Cardiac fibroblast (primary cell): ENCODE measurements around the gene SMO.

ENCODE experiments used
- DNase-seq, 2 donors: peaks; one replicate each; pipeline versions ENCODE4 v3.0.0 to v3.0.0-alpha.2; 2010; ENCODE audit warnings: low read depth in 2 of 2
- H3K4me3 ChIP-seq, 2 donors: replicated peaks in 1 of 2; 1 replicate in 1 of 2; 2 replicates in 1 of 2; pipeline ENCODE4 v1.5.1; 2011; ENCODE audit warnings: low read depth in 2 of 2, low read length in 2 of 2, mild to moderate bottlenecking in 2 of 2, moderate library complexity in 1 of 2
- TF ChIP-seq, protein P1 (sequence below): IDR thresholded peaks from one replicate; pipeline ENCODE4 v1.5.1; 2011; ENCODE audit warnings: low read depth, mild to moderate bottlenecking, low read length, inconsistent platforms

SMO gene

DNA sequence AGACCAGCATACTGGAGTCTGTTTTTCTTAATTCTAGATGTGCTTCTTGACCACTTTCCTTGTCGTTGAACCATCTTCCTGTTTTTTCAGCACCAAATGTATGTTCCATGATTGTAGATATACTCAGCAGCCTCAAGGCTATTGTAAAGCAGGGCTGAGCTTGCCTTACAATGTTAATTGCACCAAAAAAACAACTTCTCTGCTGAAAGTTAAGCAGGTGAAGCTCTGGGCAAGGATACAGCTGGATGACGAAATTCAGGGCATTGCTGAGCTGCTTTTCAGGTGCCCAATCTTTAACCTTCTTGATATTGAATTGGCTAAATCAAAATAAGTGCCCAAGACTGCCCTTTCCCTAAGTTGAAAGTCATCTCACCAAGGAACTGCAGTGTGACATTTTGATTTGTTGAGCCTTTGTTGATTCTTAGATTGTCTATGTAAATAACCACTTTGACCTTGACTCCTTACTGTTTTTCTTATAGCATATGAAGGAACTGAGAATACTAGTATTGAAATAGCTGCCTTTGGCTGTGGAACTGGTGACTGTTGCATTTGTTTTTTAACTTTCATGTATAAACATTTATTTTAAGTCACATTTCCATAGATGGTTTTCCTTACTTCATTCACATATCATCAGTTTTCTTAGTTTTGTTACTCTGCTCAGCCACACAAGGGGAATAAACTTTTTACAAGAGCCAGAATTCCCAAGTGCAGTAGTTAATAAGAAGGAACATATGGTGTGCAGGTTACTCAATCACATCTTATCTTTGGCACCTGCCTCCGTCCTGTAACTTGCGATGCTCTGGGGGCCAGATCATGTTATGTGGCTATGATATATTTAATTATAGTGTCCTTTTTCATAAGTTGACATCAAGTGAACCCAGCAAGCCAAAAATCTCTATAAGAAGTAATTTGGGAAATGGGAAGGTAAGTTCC lies 39.5 kb downstream of the SMO start:
- no peak overlapping the region for H3K4me3 ChIP-seq
- TF ChIP-seq, protein P1, sequence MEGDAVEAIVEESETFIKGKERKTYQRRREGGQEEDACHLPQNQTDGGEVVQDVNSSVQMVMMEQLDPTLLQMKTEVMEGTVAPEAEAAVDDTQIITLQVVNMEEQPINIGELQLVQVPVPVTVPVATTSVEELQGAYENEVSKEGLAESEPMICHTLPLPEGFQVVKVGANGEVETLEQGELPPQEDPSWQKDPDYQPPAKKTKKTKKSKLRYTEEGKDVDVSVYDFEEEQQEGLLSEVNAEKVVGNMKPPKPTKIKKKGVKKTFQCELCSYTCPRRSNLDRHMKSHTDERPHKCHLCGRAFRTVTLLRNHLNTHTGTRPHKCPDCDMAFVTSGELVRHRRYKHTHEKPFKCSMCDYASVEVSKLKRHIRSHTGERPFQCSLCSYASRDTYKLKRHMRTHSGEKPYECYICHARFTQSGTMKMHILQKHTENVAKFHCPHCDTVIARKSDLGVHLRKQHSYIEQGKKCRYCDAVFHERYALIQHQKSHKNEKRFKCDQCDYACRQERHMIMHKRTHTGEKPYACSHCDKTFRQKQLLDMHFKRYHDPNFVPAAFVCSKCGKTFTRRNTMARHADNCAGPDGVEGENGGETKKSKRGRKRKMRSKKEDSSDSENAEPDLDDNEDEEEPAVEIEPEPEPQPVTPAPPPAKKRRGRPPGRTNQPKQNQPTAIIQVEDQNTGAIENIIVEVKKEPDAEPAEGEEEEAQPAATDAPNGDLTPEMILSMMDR = no peak
- DNase-seq = no peak

DNA sequence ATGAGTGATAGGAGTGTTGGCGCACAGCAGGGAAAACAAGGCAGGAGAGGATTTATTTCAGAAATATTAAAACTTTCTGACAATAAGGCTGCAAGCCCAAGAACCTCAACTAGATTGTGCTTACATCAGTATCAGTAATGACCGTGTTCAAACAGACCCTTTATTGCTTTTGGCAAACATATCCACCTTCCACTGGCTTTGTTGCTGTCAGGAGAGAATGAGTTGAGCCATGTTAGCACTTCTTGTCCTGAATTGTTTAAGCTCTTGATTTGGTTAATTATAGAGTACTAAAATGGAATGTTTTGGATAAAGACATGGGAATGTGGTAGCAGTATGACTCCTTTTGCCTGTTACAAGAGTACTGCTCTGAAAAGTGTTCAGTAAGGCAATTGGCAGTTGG lies 40.2 kb downstream of the SMO start:
- TF ChIP-seq, protein P1 = no peak
- no peak for DNase-seq
- no peak overlapping the region for H3K4me3 ChIP-seq

DNA sequence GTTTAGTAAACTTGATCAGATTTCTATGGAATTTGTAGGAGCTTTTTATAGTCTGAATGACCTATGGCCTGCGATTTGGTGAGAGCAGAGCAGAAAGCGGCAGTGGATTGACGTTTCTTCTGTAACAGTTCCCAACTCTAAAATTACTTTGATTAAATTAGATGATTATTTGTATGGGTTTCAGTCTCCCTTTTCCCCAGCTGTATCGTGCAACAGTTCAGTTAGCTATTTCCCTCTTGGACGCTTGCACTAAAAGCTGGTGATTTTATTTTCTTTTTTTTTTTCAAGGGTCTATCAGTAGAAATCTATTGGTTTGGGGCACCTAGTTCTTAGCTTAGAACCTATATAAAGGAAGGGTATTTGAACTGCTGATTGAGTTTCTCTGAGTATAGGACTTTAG lies 43.2 kb downstream of the SMO start:
- TF ChIP-seq, protein P1 = no peak
- no peak for DNase-seq
- no peak overlapping the region for H3K4me3 ChIP-seq

DNA sequence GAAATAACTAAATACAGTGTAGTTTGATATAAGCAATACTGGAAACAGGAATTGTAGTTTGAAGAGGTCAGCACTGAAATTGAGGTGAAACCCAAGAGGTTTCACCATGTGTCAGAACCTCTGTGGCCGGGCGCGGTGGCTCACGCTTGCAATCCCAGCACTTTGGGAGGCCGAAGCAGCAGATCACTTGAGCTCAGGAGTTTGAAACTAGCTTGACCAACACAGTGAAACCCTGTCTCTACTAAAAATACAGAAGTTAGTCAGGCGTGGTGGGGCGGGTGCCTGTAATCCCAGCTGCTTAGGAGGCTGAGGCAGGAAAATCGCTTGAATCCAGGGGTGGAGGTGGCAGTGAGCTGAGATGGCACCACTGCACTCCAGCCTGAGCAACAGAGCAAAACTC lies 50.1 kb downstream of the SMO start:
- no peak for DNase-seq
- TF ChIP-seq, protein P1 = no peak
- H3K4me3 ChIP-seq = no peak overlapping the region

DNA sequence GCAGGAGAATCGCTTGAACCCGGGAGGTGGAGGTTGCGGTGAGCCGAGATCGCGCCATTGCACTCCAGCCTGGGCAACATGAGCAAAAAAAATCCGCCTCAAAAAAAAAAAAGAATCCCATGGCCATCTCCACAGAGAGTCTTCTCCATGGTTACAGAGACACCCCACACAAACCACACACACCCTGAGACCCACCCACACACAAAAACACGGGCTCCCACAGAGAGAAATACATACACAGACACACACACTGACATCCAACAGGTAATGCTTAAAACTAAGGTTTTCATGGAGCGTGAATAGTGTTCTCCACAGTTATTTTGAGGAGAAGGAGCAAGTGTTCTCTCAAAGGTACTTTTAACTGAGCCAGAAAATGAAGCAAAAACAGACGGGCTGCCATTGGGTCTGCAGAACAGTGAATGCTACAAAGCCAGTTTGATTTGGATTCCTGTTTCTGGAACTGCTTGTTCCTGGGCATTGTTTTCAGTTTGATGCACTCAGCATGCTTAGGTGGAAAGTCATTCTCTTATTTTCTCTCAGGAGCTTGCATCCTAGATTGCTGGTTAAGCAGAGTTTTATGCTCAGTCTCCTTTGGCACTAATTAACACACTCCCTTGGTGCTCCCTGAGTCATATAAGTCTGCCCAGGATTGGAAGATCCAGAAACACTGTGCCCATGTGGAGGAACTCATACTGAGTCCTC lies 51.8 kb downstream of the SMO start:
- no peak for DNase-seq
- no peak overlapping the region for H3K4me3 ChIP-seq
- TF ChIP-seq, protein P1 = no peak

DNA sequence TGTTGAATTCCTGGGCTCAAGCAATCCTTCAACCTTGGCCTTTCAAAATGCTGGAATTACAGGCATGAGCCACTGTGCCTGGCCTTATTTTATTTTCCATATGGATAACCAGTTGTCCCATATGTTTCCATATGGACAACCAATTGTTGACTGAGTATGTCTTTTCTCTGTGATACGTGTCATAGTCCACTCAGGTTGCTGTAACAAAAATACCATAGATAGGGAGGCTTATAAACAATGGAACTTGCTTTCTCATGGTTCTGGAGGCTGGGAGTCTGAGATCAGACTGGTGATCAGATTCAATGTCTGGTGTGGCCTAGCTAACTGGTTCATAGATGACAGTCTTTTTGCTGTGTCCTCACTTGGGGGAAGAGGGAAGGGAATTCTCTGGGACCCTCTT lies 55.8 kb downstream of the SMO start:
- TF ChIP-seq, protein P1 = no peak
- H3K4me3 ChIP-seq = no peak overlapping the region
- no peak for DNase-seq
